ENCODE results near the gene RALB.
"Not testable (repeated sequence)": the region's sequence is repeated elsewhere in the genome, so short reads cannot be mapped to it uniquely, and the experiment has no call there.

RALB gene

DNA sequence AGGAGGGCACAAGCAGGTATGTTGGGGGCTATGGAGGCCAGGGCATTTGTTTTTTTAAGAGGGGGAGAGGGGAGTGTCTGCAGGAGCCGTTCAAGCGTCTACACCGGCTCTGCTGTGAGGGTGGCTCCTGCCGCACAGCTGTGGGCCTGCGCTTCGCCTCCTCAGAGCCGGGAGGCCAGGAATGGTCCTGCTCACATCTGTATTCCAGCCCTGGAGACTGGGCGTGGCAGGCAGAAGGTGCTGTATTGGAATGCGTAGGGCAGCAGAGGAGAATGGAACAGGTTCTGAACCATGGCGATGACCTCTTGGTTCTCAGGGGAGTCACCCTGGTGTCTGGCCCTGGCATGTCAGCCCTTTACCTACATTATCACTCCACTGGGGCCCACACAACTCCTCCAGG lies 66.5 kb downstream of the RALB start:
- no peaks in the 10 kb centered on the region for H3K79me2 ChIP-seq (ENCODE audit: insufficient read depth, low read length)
- TF ChIP-seq EZH2 (IDR thresholded peaks at IDR 0.05; ENCODE audit: borderline replicate concordance, low read depth, low read length, severe bottlenecking) (no peak), CTCF (IDR thresholded peaks at IDR 0.05; ENCODE audit: borderline replicate concordance, extremely low read depth, low read length, poor library complexity, severe bottlenecking) (no peak)
- peaks cover 5% of the 10 kb centered on the region for H3K27me3 ChIP-seq (ENCODE audit: insufficient read depth, low read length, poor library complexity)
- no peaks in the 10 kb centered on the region for H3K4me1 ChIP-seq (ENCODE audit: insufficient read depth, low read length)
- H3K4me3 ChIP-seq (ENCODE audit: low read depth in 1 of 2, low read length in 2 of 2), result no peak overlapping the region
- no peaks in the 10 kb centered on the region for H3K36me3 ChIP-seq (ENCODE audit: insufficient read depth, low read length)
- no peaks in the 10 kb centered on the region; the same call in 1 of the 2 replicates for H4K20me1 ChIP-seq (ENCODE audit: insufficient read depth, low read length)
- no peak overlapping the region for H3K9ac ChIP-seq (ENCODE audit: low read depth, low read length)
- DNase-seq (no peak), ATAC-seq (ENCODE audit: insufficient read depth, low read depth) (no peak)
- no peak overlapping the region for H3K4me2 ChIP-seq (ENCODE audit: insufficient read depth, low read length)
- no peaks in the 10 kb centered on the region for H3K9me3 ChIP-seq (ENCODE audit: insufficient read depth, low read length, severe bottlenecking)
- H2AFZ ChIP-seq (ENCODE audit: low read depth, low read length), result no peak overlapping the region
- no peak overlapping the region for H3K27ac ChIP-seq (ENCODE audit: low read length)

- ATAC-seq (ENCODE audit: insufficient read depth, low read depth), result no peak
- TF ChIP-seq EZH2 (IDR thresholded peaks at IDR 0.05; ENCODE audit: borderline replicate concordance, low read depth, low read length, severe bottlenecking) (no peak), CTCF (IDR thresholded peaks at IDR 0.05; ENCODE audit: borderline replicate concordance, extremely low read depth, low read length, poor library complexity, severe bottlenecking) (no peak)
- Histone ChIP-seq H3K4me2 (ENCODE audit: insufficient read depth, low read length) (no peak overlapping the region), H3K4me3 (ENCODE audit: low read depth in 1 of 2, low read length in 2 of 2) (no peak overlapping the region), H3K9ac (ENCODE audit: low read depth, low read length) (no peak overlapping the region), H3K79me2 (ENCODE audit: insufficient read depth, low read length) (no peaks in the 10 kb centered on the region), H2AFZ (ENCODE audit: low read depth, low read length) (no peak overlapping the region), H3K36me3 (ENCODE audit: insufficient read depth, low read length) (no peaks in the 10 kb centered on the region), H3K9me3 (ENCODE audit: insufficient read depth, low read length, severe bottlenecking) (no peaks in the 10 kb centered on the region), H3K27me3 (ENCODE audit: insufficient read depth, low read length, poor library complexity) (peaks cover 5% of the 10 kb centered on the region), H3K27ac (ENCODE audit: low read length) (no peak overlapping the region), H4K20me1 (ENCODE audit: insufficient read depth, low read length) (no peaks in the 10 kb centered on the region; the same call in 1 of the 2 replicates), H3K4me1 (ENCODE audit: insufficient read depth, low read length) (no peaks in the 10 kb centered on the region)
- no peak for DNase-seq
Observed at GRCh38 chr2:120319686-120320317, 67.2 kb downstream of the RALB start.

DNA sequence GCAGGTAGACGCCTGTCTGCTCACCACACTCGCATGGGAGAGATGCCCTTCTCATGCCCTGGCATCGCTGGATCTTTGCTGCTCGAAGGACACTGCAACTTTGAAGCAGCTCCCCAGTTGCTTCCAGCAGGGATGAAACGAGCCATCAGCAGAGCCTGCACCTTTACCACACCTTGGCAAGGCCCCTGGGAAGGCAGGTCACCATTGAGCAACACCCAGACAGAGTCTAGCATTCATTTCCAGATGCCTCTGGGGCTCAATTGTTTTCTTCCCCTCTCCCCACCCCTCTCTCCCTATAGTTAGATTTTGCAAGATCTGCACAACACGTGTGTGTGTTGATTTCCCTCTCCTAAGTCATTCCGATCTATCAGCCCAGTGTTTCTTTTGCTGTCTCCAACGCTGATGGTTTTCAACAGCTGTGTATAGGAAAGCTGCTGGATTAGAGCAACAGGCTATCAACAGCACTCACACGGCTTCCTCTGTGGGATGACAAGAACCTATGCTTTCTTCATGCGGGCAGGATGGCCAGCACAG lies 67.7 kb downstream of the RALB start:
- Histone ChIP-seq H2AFZ (ENCODE audit: low read depth, low read length) (no peak overlapping the region), H3K79me2 (ENCODE audit: insufficient read depth, low read length) (no peaks in the 10 kb centered on the region), H4K20me1 (ENCODE audit: insufficient read depth, low read length) (no peaks in the 10 kb centered on the region; the same call in 1 of the 2 replicates), H3K36me3 (ENCODE audit: insufficient read depth, low read length) (no peaks in the 10 kb centered on the region), H3K9ac (ENCODE audit: low read depth, low read length) (no peak overlapping the region), H3K4me3 (ENCODE audit: low read depth in 1 of 2, low read length in 2 of 2) (no peak overlapping the region), H3K27me3 (ENCODE audit: insufficient read depth, low read length, poor library complexity) (peaks cover 5% of the 10 kb centered on the region), H3K9me3 (ENCODE audit: insufficient read depth, low read length, severe bottlenecking) (no peaks in the 10 kb centered on the region), H3K27ac (ENCODE audit: low read length) (no peak overlapping the region), H3K4me2 (ENCODE audit: insufficient read depth, low read length) (no peak overlapping the region), H3K4me1 (ENCODE audit: insufficient read depth, low read length) (no peaks in the 10 kb centered on the region)
- ATAC-seq (ENCODE audit: insufficient read depth, low read depth) (no peak), DNase-seq (no peak)
- no peak for TF ChIP-seq CTCF (IDR thresholded peaks at IDR 0.05; ENCODE audit: borderline replicate concordance, extremely low read depth, low read length, poor library complexity, severe bottlenecking)
- no peak for TF ChIP-seq EZH2 (IDR thresholded peaks at IDR 0.05; ENCODE audit: borderline replicate concordance, low read depth, low read length, severe bottlenecking)

- H3K9me3 ChIP-seq (ENCODE audit: insufficient read depth, low read length, severe bottlenecking); H3K9ac ChIP-seq (ENCODE audit: low read depth, low read length); H3K27me3 ChIP-seq (ENCODE audit: insufficient read depth, low read length, poor library complexity); H3K4me1 ChIP-seq (ENCODE audit: insufficient read depth, low read length); H3K79me2 ChIP-seq (ENCODE audit: insufficient read depth, low read length); H2AFZ ChIP-seq (ENCODE audit: low read depth, low read length); H3K4me3 ChIP-seq (ENCODE audit: low read depth in 1 of 2, low read length in 2 of 2); ATAC-seq (ENCODE audit: insufficient read depth, low read depth); H4K20me1 ChIP-seq (ENCODE audit: insufficient read depth, low read length); H3K27ac ChIP-seq (ENCODE audit: low read length); DNase-seq; H3K36me3 ChIP-seq (ENCODE audit: insufficient read depth, low read length); H3K4me2 ChIP-seq (ENCODE audit: insufficient read depth, low read length): not testable (repeated sequence)
Observed at GRCh38 chr2:120320887-120321556, 68.4 kb downstream of the RALB start.
